SU-DHL-6 (cell line): ENCODE data around the gene ZGRF1.

Experiments
- CTCF ChIP-seq: fragments of 200-600 bp; sonication (generic); IDR thresholded peaks from one replicate; pipeline ENCODE4 v1.5.1; 2017; ENCODE audit warnings: antibody characterized with exemption, mild to moderate bottlenecking, low read length, moderate library complexity; ENCODE audit not compliant: insufficient read depth, poor library complexity, severe bottlenecking
- EZH2phosphoT487 ChIP-seq: fragments of 200-600 bp; sonication (generic), shearing (Covaris generic); conservative IDR thresholded peaks from 2 replicates; pipeline ENCODE4 v1.6.1; 2018; ENCODE audit warnings: mild to moderate bottlenecking, antibody characterized with exemption, low read length, moderate library complexity, mixed read lengths

- TF ChIP-seq CTCF (no peak), EZH2phosphoT487 (no peak)
Measured at GRCh38 chr4:112652216-112652615, 15.5 kb upstream of the ZGRF1 start.
